Osteoblast (primary cell): Measurements from ENCODE around the gene ZNF12. TPM values are rescaled to one million over a fixed set of nuclear protein-coding genes. Genes with fewer than 3 reads are reported as not detected.

Experiments
- DNase-seq: peaks from one replicate; pipeline ENCODE4 v3.0.0; 2011; ENCODE audit warnings: low spot score, mixed read lengths; ENCODE audit not compliant: insufficient read length; ENCODE audit errors: missing footprints
- H2AFZ ChIP-seq: 2 replicates; pipeline ENCODE4 v1.6.0; 2011; ENCODE audit warnings: mild to moderate bottlenecking, low read length
- H3K27ac ChIP-seq: 2 replicates; pipeline ENCODE4 v1.5.1; 2011; ENCODE audit warnings: mild to moderate bottlenecking, low read depth, low read length, moderate library complexity
- H3K27me3 ChIP-seq: 2 replicates; pipeline ENCODE4 v1.6.0; 2012; ENCODE audit warnings: mild to moderate bottlenecking, control low read depth, inconsistent platforms, low read length, moderate library complexity; ENCODE audit not compliant: insufficient read depth
- H3K36me3 ChIP-seq: 2 replicates; pipeline ENCODE4 v1.5.1; 2011; ENCODE audit warnings: mild to moderate bottlenecking, low read length, control low read depth, moderate library complexity; ENCODE audit not compliant: insufficient read depth
- H3K4me1 ChIP-seq: 2 replicates; pipeline ENCODE4 v1.5.1; 2011; ENCODE audit warnings: mild to moderate bottlenecking, low read length, control low read depth, moderate library complexity; ENCODE audit not compliant: insufficient read depth
- H3K4me2 ChIP-seq: 2 replicates; pipeline ENCODE4 v1.6.0; 2011; ENCODE audit warnings: mild to moderate bottlenecking, low read length; ENCODE audit not compliant: insufficient read depth
- H3K4me3 ChIP-seq: fragments of 200-600 bp; sonication (generic); 3 replicates; pipeline ENCODE4 v1.5.1; 2012; ENCODE audit warnings: mild to moderate bottlenecking, low read length, inconsistent platforms; ENCODE audit not compliant: insufficient read depth
- H3K79me2 ChIP-seq: 2 replicates; pipeline ENCODE4 v1.6.0; 2012; ENCODE audit warnings: mild to moderate bottlenecking, low read length, control low read depth, inconsistent platforms; ENCODE audit not compliant: insufficient read depth
- H3K9me3 ChIP-seq: 2 replicates; pipeline ENCODE4 v1.5.1; 2011; ENCODE audit warnings: low read depth, low read length, control low read depth
- H4K20me1 ChIP-seq: 2 replicates; pipeline ENCODE4 v1.6.0; 2012; ENCODE audit warnings: mild to moderate bottlenecking, low read length, control low read depth; ENCODE audit not compliant: insufficient read depth
- CTCF ChIP-seq: IDR thresholded peaks from 2 replicates; pipeline ENCODE4 v1.5.1; 2011; ENCODE audit warnings: mild to moderate bottlenecking, low read depth, low read length, moderate library complexity; ENCODE audit errors: extremely low read depth
- total RNA-seq: library from RNA; depleted of rRNA; stranded (reverse); fragments of >200 nt; gene quantifications from 2 replicates; pipeline ENCODE4 v1.2.3, GENCODE V29; 2012

The ZNF12 gene
- total RNA-seq, 1 donor = 22.8 TPM

DNA sequence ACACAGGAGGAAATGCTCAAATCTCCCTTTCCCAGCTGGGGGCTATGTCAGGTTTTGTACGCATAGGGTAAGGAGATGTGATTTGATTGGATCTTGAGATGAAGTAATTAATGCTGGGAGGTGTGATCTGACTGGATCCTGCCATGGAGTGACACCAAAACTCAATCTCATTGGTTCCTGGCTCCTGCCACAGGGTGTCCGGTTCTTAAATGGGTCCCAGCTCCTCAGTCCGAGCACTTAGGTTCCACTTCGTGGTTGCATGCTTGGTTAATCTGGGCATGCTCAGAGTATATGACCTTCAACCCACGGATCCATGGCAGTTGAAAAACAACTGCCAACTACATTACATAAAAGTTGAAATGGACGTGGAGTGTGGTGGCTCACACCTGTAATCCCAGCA is 3.1 kb upstream of the ZNF12 start:
- Histone ChIP-seq H3K4me3 (no peak overlapping the region), H3K79me2 (peaks cover 20% of the 10 kb centered on the region), H3K4me1 (peaks cover 4% of the 10 kb centered on the region), H3K27ac (no peak overlapping the region), H3K4me2 (no peak overlapping the region), H2AFZ (no peak overlapping the region), H3K9me3 (no peaks in the 10 kb centered on the region), H4K20me1 (peaks cover 11% of the 10 kb centered on the region), H3K27me3 (peaks cover 4% of the 10 kb centered on the region), H3K36me3 (peaks cover 4% of the 10 kb centered on the region)
- no peak for TF ChIP-seq CTCF
- no peak for DNase-seq

DNA sequence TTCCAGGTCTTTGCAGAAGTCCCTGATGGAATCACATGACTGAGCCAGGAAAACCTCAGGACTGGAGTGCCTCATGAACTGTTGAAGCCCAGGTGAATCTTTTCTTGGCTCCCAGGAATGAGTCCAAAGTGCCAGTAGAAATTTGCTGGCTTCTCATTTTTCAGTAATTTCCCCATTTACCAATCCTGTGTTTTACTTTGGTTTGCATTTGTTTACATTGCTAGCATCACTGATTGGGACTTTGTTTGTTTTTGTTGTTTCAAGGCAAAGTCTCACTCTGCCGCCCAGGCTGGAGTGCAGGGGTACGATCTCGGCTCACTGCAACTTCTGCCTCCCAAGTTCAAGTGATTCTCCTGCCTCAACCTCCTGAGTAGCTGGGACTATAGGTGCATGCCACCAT is 1.6 kb upstream of the ZNF12 start:
- H4K20me1 ChIP-seq = peaks cover 20% of the 10 kb centered on the region
- no peak overlapping the region for H3K4me2 ChIP-seq
- peaks cover 4% of the 10 kb centered on the region for H3K4me1 ChIP-seq
- peaks cover 4% of the 10 kb centered on the region for H3K27me3 ChIP-seq
- no peak overlapping the region for H2AFZ ChIP-seq
- no peak for DNase-seq
- no peak overlapping the region for H3K4me3 ChIP-seq
- TF ChIP-seq CTCF = no peak
- H3K9me3 ChIP-seq = peaks cover 7% of the 10 kb centered on the region
- H3K36me3 ChIP-seq = peaks cover 16% of the 10 kb centered on the region
- peaks cover 35% of the 10 kb centered on the region for H3K79me2 ChIP-seq
- H3K27ac ChIP-seq = no peak overlapping the region

- H2AFZ ChIP-seq = peak overlapping the region; percentile 32
Observed at GRCh38 chr7:6705959-6706665, 635 bp downstream of the ZNF12 start.

More at GRCh38 chr7:6705959-6706665, 635 bp downstream of the ZNF12 start:
- Histone ChIP-seq H3K79me2 (peaks cover 54% of the 10 kb centered on the region), H3K4me2 (peak overlapping the region; percentile 93), H3K4me3 (peak overlapping the region; percentile 83), H4K20me1 (peaks cover 26% of the 10 kb centered on the region), H3K27ac (peak overlapping the region; percentile 83), H3K9me3 (peaks cover 11% of the 10 kb centered on the region), H3K36me3 (peaks cover 31% of the 10 kb centered on the region), H3K4me1 (peaks cover 4% of the 10 kb centered on the region), H3K27me3 (peaks cover 4% of the 10 kb centered on the region)
- TF ChIP-seq CTCF = no peak
- DNase-seq = peak; percentile 90
